ENCODE results near the gene STARD9. TPM values are rescaled to one million over a fixed set of nuclear protein-coding genes. Genes with fewer than 3 reads are reported as not detected.

STARD9 gene
- total RNA-seq, 4 donors from 2014 or later = 1.6 to 3.5 (median 2.0) TPM

DNA sequence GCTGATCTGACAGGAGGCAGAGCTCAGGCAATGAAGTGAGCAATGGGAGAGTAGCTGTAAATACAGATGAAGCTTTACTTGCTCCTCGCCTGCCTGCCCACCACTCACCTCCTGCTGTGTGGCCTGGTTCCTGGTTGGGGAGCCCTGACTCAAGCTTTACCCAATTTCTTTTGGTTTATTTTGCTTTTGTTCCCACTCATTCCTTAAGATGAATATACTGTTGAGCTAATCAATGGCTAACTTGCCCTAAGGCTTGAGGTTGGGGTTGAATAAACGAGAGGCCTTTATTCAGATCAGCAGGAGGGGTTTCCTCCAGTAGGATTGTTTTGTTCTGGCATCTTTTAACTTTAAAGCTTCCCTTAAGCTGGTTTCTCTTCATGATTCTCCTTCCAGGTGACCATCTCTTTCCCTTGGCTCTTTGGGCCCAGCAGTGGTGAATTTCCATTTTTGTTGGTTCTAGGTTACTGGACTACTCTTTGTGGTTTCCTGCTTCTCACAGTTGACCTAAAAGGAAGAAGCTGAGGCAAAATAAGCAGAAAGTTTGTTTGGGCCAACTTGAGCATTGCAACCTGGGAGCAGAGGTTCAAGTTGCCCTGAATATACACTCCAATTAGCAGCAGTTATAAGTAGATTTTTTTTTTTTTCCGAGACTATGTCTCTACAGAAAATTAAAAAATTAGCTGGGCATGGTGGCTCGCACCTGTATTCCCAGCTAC, 44.4 kb downstream of the STARD9 start:
- Histone ChIP-seq H3K27ac (no peak overlapping the region), H3K27me3 (no peaks in the 10 kb centered on the region), H3K9me3 (no peaks in the 10 kb centered on the region), H3K36me3 (no peaks in the 10 kb centered on the region), H3K4me3 (no peak overlapping the region), H3K4me1 (peaks cover 0 to 3% of the 10 kb centered on the region in 2 donors)
- no peak for TF ChIP-seq POLR2A (IDR thresholded peaks at IDR 0.05)
- TF ChIP-seq, protein P1, sequence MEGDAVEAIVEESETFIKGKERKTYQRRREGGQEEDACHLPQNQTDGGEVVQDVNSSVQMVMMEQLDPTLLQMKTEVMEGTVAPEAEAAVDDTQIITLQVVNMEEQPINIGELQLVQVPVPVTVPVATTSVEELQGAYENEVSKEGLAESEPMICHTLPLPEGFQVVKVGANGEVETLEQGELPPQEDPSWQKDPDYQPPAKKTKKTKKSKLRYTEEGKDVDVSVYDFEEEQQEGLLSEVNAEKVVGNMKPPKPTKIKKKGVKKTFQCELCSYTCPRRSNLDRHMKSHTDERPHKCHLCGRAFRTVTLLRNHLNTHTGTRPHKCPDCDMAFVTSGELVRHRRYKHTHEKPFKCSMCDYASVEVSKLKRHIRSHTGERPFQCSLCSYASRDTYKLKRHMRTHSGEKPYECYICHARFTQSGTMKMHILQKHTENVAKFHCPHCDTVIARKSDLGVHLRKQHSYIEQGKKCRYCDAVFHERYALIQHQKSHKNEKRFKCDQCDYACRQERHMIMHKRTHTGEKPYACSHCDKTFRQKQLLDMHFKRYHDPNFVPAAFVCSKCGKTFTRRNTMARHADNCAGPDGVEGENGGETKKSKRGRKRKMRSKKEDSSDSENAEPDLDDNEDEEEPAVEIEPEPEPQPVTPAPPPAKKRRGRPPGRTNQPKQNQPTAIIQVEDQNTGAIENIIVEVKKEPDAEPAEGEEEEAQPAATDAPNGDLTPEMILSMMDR (IDR thresholded peaks at IDR 0.05 in 4 of 5, conservative IDR thresholded peaks at IDR 0.05 in 1 of 5) = no peak
- DNase-seq (no peak), ATAC-seq (no peak)
- in situ Hi-C loops (cut with MboI; ENCODE audit: low sequenced_read_pairs in 4 of 4) = no loop called here
- intact Hi-C loops (cut with DNase I; ENCODE audit: low total_unique reads) = no loop called here

- intact Hi-C loops (cut with DNase I; ENCODE audit: low total_unique reads) (no loop called here), in situ Hi-C loops (cut with MboI; ENCODE audit: low sequenced_read_pairs in 4 of 4) (no loop called here)
- Histone ChIP-seq H3K4me3 (no peak overlapping the region), H3K27ac (no peak overlapping the region), H3K9me3 (no peaks in the 10 kb centered on the region), H3K27me3 (no peaks in the 10 kb centered on the region), H3K4me1 (no peaks in the 10 kb centered on the region), H3K36me3 (no peaks in the 10 kb centered on the region)
- no peak for DNase-seq
- ATAC-seq = no peak
- no peak for TF ChIP-seq POLR2A (IDR thresholded peaks at IDR 0.05)
- TF ChIP-seq, protein P1 (IDR thresholded peaks at IDR 0.05 in 4 of 5, conservative IDR thresholded peaks at IDR 0.05 in 1 of 5) = no peak
Observed at GRCh38 chr15:42621386-42621785, 46.0 kb downstream of the STARD9 start.

GRCh38 chr15:42621996-42622925, 46.9 kb downstream of the STARD9 start:
- Histone ChIP-seq H3K27ac (no peak overlapping the region), H3K36me3 (no peaks in the 10 kb centered on the region), H3K4me1 (no peaks in the 10 kb centered on the region), H3K27me3 (no peaks in the 10 kb centered on the region), H3K4me3 (no peak overlapping the region), H3K9me3 (no peaks in the 10 kb centered on the region)
- DNase-seq = no peak
- in situ Hi-C loops (cut with MboI; ENCODE audit: low sequenced_read_pairs in 4 of 4) (no loop called here), intact Hi-C loops (cut with DNase I; ENCODE audit: low total_unique reads) (no loop called here)
- TF ChIP-seq, protein P1 (IDR thresholded peaks at IDR 0.05 in 4 of 5, conservative IDR thresholded peaks at IDR 0.05 in 1 of 5) = no peak
- no peak for TF ChIP-seq POLR2A (IDR thresholded peaks at IDR 0.05)
- no peak for ATAC-seq

GRCh38 chr15:42623951-42624350, 48.5 kb downstream of the STARD9 start:
- no peak for ATAC-seq
- no peak for TF ChIP-seq POLR2A (IDR thresholded peaks at IDR 0.05)
- TF ChIP-seq, protein P1 (IDR thresholded peaks at IDR 0.05 in 4 of 5, conservative IDR thresholded peaks at IDR 0.05 in 1 of 5) = no peak
- intact Hi-C loops (cut with DNase I; ENCODE audit: low total_unique reads) (no loop called here), in situ Hi-C loops (cut with MboI; ENCODE audit: low sequenced_read_pairs in 4 of 4) (no loop called here)
- no peak for DNase-seq
- Histone ChIP-seq H3K4me3 (no peak overlapping the region), H3K36me3 (no peaks in the 10 kb centered on the region), H3K27me3 (no peaks in the 10 kb centered on the region), H3K27ac (no peak overlapping the region), H3K4me1 (no peaks in the 10 kb centered on the region), H3K9me3 (no peaks in the 10 kb centered on the region)

Measured in gastrocnemius medialis (tissue), 4 donors.